Hematopoietic multipotent progenitor cell treated with erythropoietin and hydrocortisone succinate and interleukin-3 and kit ligand, for 6 days (in vitro differentiated cells): ENCODE measurements around the gene NSG1.

ENCODE experiments used
- DNase-seq: peaks from one replicate; pipeline ENCODE4 v3.0.0-alpha.2; 2015

The NSG1 gene

GRCh38 chr4:4396628-4397440, 9.9 kb downstream of the NSG1 start:
- no peak for DNase-seq

DNA sequence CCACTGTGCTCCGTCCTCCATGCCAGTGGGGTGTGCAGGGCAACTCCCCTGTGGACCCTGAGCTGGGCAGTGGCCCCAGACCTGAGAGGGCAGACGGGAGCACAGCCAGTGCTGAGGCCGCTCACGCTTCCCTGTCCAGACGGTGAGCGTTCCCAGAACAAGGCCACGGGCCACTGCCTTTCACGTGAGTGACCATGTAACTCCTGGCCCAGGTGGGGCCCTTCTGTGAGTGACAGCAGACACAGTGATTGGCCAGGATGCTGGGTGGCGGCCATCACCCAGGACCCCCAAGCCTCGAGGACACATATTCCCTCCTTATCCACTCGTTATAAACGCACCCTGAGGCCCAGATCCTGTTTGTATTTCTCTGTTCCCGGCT, 10.5 kb downstream of the NSG1 start:
- DNase-seq: no peak

GRCh38 chr4:4398430-4398829, 11.5 kb downstream of the NSG1 start:
- no peak for DNase-seq

GRCh38 chr4:4401036-4401435, 14.1 kb downstream of the NSG1 start:
- no peak for DNase-seq

DNA sequence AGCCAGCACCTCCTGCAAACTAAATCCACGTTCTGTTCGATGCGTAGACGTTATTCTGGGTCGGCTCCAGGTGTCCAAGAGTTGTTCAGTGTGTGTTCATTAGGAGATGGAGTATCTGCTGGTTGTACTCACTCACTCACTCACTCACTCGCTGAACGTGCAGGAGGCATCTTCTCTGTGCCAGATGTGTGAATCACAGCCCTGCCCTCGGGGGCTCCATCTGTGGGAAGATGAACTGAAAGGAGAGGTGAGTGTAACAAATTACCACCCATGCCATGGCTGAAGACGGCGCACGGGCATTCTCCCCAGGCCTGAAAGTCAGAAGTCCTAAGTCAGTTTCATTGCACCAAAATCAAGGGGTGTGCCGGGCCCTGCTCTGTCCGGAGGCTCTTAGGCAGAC, 16.1 kb downstream of the NSG1 start:
- DNase-seq: no peak

- DNase-seq: no peak
Measured at GRCh38 chr4:4405358-4405962, 18.6 kb downstream of the NSG1 start.

- DNase-seq: no peak
Measured at GRCh38 chr4:4406455-4407298, 19.8 kb downstream of the NSG1 start.

DNA sequence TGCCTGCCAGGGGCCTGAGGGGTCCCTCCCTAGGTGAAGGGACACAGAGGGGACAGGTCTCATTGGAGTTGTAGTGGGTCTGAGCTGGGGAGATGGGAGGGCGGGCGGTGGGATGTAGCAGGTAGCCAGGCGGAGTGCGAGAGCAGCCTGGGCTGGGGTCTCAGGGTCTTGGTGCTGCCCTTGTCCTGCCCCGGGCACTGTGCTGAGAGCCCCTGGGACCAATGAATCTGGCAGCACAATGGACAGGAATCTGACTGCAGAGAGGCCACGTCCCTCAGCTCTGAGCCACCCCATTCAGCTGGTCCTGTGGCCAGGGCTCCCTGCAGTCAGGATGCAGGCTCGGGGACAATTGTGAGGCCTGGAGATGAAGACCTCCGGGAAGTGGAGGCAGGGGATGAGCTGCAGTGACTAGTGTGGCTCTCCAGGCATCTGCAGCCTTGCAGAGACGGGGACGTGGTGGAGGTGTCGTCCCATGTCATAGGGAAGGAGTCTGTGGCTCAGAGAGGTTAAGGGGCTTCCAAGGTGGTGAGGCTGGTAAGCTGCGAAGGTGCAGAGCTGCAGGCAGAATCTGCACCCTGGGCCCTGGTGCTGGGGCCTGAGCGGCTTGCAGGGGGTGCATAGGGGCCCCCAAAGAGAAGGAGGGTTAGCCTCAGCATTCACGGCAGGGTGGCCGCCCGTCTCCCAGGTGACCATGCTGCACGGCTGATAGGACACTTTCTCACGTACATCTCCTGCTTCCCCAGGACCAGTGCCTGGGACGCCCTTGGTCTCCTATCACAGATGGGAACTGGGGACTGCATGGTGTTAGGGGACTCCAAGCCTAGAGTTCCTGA, 20.6 kb downstream of the NSG1 start:
- no peak for DNase-seq

GRCh38 chr4:4408132-4408523, 21.2 kb downstream of the NSG1 start:
- DNase-seq: no peak

GRCh38 chr4:4408576-4409335, 21.9 kb downstream of the NSG1 start:
- no peak for DNase-seq

GRCh38 chr4:4409416-4410115, 22.7 kb downstream of the NSG1 start:
- no peak for DNase-seq

DNA sequence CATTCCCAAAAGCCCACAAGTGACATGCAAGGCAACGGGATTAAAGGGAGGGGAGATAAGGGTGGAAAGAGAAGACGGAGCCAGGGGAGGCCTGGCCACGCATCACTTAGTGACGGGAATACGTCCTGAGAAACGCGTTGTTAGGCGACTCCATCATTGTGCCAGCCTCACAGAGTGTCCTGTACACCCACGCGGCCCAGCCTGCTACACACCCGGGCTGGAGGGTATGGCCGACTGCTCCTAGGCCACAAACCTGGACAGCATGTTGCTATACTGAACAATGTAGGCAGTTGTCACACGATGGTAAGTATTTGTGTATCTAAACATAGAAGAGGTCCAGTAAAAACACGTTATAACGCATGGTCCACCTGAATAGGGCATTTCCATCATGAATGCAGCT, 23.4 kb downstream of the NSG1 start:
- no peak for DNase-seq

GRCh38 chr4:4411906-4412305, 25.0 kb downstream of the NSG1 start:
- DNase-seq: no peak

DNA sequence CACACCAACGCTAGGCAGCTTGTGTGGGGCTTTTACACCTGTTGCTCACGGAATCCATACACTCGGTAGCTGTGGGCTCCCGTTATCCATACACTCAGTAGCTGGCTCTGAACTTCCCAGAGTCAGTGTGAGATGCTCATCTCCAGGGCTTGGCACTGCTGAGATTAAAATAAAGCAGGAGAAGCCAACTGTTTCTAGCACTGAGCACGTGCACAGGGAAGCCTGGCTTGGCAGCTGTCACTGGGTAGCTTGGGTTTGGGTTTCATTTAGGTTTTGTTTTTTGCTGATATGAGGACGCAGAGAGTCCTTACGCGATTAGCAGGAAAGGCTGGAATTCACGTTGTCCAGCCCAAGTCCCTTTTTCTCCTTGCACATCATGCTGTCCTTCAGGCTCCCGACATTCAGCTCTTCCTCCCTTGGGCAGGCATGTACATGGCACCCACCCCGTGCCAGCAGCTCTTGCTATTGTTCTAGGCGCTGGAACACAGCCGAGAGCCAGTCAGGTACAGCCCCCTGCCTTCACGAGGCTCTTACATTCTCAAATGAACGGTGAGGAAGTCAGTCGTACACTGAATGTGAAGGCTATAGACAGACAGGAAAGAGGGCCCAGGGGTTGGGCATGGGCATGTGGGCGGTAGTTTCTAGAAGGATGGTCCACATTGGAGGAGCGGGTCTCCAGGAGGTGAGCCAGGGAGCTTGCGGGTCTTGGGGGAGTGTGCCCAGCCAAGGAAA, 25.9 kb downstream of the NSG1 start:
- DNase-seq: no peak

DNA sequence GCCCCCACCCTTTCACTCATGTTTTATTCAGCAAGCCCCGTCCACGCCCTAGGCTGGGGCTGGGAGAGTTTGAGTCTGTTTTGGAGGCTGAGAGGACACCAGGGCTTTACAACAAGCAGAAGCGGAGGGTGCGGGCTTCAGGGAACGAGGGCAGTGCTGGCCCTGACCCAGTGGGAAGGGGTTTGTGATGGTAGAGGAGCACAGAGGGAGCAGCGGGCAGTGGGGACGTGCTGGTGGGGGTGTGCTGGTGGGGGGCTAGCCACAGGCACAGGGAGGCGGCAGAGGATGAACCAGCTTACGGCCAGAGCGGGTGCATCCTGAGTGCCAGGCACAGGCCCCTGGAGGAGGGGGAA, 26.4 kb downstream of the NSG1 start:
- DNase-seq: no peak

DNA sequence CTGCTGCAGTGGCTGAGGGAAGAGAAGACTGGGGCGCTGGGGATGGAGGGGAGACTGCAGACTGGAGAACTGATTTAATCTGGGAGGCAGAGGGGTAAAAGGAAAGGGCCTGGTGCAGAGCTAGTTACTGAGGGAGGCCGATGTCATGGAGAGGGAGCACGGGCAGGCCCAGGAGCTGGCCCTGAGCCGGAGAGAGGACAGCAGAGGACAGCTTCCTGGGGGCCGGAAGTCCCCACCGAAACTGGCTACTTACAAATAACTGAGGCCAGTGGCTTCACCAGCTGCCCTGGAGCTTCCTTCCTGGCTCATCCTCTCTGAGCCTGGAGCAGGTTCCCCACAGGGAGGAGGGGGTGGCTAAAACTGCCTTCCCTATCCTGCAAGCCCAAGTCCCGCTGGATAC, 26.9 kb downstream of the NSG1 start:
- no peak for DNase-seq

- no peak for DNase-seq
Measured at GRCh38 chr4:4415107-4415805, 28.4 kb downstream of the NSG1 start.

- no peak for DNase-seq
Measured at GRCh38 chr4:4415806-4416805, 29.2 kb downstream of the NSG1 start.

DNA sequence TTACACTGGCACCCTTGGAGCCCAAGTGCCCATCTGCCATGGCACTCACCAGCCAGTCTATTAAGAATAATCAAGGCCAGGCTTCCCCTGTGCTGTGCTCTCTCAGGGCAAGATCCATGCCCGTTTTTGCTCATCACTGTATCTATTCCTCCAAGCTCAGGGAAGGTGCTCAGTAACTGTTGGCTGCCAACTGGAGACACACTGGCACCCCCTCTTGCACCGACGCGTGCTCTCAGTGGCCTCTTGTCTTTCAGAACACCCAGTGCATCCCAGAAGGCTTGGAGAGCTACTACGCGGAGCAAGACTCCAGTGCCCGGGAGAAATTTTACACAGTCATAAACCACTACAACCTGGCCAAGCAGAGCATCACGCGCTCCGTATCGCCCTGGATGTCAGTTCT, 30.1 kb downstream of the NSG1 start:
- DNase-seq: no peak
